HG02973 (cell line): Measurements from ENCODE around the gene TELO2.

Source experiments
- ATAC-seq: cut with Tn5 transposase; IDR thresholded peaks from one replicate; pipeline ENCODE4 v1.9.1; 2021; ENCODE audit warnings: moderate library complexity; ENCODE audit not compliant: unreplicated experiment

TELO2 gene

DNA sequence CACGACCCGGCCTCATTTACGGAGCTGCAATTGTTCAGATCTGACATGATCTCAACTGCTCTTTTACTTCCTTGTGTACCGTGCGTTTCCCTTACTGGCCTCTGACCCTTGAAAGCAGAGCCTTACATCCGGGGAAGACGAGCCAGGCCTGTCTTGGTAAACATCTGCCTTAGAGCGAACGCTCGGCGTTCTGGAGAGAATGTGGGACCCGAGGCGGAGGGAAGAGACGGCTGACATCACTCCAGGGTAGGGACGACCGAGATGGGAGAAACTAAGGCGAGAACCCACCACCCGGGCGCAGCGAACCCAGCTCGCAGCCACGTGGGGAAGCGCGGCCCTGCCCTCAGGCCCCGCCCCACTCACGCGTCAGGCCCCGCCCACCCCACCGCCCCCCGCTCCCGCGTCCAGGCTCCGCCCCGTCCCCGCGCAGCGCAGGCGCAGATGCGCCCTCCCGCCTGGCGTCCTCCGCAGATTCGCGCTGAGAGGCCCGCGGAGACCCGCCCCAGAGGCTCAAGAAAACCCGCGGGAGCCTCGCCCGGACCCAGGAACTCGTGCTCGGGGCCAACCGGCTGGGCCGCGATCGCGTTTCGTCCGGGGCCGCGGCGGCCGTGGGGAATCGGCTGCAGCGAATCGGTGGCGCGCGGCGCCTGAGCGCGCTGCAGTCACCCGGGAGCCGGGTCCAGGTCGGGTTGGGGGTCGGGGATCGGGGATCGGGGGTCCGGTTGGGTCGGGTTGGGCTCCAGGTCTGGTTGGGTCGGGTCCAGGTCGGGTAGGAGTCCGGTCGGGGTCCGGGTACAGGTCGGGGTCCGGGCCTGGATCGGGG is at the start of gene TELO2:
TSS of gene TELO2 (plus strand) at position 438 of the 823 bp plus-strand sequence. CDS start 922 bp downstream, outside the sequence.
- peak; percentile 47 for ATAC-seq

DNA sequence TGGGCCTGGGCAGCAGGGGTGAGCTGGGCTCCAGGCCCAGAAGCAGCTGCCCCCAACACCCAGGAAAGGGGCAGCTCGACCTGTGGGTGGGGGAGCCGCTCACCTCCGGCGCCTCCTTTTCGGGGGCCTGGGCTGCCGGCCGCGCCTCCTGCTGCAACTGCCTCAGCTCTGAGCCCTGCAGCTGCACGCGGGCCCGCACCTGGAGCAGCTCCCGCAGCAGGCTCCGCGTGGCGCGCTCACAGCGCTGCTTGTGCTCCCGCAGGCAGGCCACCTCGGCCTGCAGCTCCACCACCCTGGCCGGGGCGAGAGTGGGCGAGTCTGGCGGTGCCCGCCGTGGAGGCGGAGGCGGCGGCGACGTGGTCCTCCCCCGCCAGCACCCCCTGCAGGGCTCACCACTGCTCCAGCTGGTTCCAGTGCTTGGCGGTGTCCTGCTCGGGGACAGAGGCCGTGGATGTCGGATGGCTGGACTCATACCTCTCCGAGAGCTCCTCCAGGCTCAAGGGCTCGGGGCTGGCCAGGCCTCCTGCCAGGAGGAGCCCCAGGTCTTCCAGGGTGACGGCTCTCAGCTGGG is 49.7 kb upstream of the TELO2 start:
- ATAC-seq, result no peak

DNA sequence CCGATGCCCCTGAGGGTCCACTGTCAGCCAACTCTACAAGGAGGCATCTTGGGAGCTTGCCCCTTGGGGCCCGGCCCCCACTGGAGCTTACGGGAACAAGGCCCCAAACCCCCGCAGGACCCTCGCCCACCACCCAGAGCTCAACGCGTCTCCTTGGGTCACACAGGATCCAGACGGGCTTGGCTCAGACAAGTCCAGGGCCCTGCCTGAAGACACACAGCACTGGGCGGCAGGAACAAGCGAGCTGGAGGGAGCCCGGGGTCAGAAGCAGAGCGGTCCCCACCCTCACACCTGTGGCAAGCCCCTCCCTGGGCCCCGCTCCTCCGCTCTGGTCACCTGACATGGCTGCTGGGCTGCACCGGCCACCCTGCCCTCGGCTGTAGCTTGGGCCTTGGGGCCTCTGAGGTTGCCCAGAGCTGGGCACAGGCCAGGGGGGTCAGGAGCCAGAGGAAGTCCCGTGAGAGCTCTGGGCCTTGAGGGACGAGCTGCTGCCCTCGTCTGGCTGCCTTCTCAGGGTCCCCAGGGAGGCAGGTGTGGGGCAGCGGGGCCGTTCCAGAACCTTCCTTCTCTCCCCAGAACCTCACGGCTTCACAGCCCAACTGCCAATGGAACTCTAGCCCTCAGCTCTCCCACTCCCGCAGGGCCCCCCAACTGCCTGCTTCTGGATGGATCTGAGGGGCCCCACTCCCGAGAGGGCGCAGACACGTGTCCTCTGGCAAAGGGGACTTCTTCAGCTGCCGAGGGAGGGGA is 49.0 kb upstream of the TELO2 start, which contains the start of gene CCDC154:
TSS of gene CCDC154 (minus strand) at position 577 of the 750 bp plus-strand sequence. CDS start at position 343, 234 bp downstream.
- no peak for ATAC-seq

- no peak for ATAC-seq
These were observed 48.2 kb upstream of the TELO2 start for GRCh38 chr16:1444730-1445517.

DNA sequence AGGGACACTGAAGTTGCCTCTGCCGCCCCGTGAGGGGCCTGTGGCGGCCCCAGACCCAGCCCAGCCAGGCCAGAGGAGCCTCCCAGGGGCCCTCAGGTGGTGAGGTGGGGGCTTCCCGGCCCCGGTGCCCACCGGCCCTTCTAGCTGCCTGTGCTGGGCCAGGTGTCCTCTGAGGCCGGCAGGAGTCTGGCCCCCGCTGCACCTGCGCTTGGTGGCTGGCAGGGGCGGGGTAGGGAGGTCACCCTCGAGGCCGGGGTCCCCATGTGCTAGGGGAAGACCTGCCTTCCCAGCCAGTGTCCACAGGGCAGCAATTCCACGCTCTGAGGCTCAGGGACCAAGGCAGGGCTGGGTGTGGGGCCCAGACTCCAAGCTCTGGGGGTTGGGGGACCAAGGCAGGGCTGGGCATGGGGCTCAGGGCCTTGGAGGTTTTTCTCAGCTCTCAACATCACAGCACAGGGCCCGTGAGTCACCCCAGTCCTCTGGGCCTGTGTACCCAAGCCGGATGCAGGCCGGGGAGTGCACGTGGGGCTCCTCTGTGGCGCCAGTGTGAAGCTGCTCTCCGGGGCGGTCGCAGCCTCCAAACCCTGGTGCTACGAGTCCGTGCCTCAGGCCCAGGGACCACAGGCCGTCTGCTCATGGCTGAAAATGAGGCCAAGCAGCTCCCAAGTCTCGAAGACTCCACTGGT is 47.5 kb upstream of the TELO2 start:
- ATAC-seq, result no peak

DNA sequence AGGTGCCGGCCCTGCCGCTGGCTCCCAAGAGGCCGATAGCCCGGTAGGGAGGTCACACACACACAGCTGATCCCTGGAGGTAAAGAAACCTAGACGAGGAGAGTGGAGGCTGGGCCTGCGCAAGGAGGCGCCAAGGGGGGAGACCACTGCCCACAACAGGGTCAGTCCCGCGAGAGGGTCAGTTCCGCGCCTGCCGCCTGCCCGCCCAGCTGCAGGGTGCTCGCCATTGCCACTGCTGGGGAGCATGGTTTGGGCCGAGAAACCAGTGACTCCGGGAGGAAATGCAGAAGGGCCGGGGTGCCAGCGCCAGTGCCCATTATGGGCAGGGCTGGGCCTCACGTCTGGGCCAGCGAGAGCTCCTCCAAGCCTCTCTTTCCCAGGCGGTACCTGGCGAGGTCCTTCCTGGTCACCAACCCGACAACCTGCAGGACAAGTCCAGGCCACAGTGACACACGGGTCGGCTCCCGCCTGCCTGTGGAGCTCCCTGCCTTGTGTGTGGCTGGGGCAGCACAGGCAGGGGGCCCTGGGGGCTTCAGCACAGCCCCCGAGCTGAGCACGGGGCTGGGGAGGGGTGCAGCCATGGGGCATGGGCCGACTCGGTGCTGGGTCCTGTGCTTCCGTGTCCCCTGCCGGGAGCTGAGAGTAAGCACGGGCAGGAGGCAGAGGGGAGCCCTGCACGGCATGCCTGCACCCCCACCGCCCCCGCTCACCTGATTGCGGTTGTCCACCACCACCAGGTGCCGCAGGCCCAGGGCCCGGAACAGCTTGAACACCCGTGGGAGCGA is 46.7 kb upstream of the TELO2 start:
- no peak for ATAC-seq

- ATAC-seq, result no peak
These were observed 45.2 kb upstream of the TELO2 start for GRCh38 chr16:1447965-1448364.

DNA sequence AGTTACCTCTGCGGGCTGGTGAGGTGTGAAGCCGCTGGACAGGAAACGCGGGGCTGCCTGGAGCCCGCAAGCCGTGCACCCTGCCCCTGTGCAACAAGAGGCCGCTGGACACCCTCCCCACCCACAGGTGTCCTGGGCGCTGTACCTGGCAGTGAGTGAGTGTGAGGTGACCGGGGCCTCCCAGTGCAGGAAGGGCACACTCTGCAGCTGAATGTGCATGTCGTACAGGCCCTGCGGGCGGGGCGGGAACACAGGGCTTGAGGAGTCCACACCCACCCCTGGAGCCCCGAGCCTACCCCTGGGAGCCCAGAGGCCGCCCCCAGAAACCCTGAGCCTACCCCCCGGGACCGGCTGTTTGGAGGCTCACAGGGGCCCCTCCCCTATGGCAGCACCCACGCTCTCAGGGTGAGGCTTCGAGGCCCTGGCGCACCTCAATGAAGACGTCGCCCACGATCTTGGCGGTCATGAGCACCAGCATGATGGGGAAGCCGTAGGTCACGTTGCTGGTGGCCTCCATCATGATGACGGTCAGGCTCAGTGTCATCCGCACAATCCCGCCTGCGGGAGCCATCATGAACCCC is 44.5 kb upstream of the TELO2 start:
- no peak for ATAC-seq

DNA sequence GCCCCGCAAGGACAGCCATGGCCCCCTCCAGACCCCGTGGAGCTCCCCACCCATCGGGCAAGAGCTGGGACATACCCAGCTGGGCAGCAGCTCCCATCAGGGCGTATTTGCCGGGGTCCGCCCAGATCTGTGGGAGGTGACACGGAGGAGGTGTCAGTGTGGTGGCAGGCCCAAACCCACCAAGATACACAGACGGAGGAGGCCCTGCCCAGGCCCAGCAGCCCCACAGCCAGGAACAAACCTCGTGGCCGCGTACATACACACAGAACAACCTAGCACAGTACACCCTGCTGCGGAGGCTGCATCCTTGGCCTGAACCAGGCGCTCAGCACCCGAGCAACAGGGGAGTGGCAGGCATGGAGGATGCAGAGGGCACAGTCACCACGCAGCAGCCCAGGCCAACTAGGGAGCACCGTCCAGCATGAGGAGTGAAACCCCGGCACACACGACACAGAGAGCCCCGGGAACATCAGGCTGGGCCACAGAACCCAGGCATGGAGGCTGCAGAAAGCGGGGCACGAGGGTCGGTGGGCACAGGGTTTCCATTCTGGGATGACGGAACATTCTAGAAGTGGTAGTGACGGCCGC is 43.9 kb upstream of the TELO2 start:
- ATAC-seq, result no peak

DNA sequence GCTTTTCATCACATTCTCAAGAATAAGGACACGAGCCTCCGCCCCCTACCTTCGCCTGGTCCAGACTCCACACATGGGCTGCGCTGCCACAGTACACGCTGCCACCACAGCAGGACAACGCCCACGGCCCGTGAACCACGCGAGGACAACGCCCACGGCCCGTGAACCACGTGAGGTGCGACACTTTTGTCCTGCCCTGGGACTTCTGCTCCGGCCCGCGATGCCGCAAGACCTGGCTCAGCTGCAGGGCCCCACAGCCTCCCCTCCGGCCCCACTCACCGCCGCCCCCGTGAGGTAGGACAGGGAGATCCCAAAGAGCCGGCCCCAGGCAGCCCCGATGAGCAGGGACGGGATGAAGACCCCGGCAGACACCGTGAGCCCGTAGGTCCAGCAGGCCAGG is 42.9 kb upstream of the TELO2 start:
- no peak for ATAC-seq

- ATAC-seq, result no peak
These were observed 42.3 kb upstream of the TELO2 start for GRCh38 chr16:1450841-1451240.

- no peak for ATAC-seq
These were observed 41.3 kb upstream of the TELO2 start for GRCh38 chr16:1451702-1452392.

DNA sequence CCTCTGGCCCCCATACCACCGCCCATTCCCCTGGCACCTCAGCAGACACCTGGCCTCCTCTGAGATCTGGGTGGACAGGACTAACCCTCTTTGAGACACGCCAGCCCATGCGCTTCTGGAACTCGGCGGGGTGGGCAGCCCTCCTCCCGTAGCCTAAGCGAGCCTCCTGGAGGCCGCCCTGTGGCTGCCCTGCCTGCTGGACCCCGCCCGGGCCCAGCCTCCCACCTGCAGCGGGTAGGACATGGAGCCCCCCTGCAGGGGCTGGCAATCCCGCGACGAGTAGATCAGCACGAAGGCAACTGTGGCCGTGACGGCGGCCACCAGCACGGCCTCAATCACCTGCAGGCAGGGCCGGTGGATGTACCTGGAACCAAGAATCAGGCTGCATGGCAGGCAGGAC is 40.6 kb upstream of the TELO2 start:
- no peak for ATAC-seq

- ATAC-seq, result no peak
These were observed 39.8 kb upstream of the TELO2 start for GRCh38 chr16:1453316-1453715.

- no peak for ATAC-seq
These were observed 38.6 kb upstream of the TELO2 start for GRCh38 chr16:1454561-1454960.

DNA sequence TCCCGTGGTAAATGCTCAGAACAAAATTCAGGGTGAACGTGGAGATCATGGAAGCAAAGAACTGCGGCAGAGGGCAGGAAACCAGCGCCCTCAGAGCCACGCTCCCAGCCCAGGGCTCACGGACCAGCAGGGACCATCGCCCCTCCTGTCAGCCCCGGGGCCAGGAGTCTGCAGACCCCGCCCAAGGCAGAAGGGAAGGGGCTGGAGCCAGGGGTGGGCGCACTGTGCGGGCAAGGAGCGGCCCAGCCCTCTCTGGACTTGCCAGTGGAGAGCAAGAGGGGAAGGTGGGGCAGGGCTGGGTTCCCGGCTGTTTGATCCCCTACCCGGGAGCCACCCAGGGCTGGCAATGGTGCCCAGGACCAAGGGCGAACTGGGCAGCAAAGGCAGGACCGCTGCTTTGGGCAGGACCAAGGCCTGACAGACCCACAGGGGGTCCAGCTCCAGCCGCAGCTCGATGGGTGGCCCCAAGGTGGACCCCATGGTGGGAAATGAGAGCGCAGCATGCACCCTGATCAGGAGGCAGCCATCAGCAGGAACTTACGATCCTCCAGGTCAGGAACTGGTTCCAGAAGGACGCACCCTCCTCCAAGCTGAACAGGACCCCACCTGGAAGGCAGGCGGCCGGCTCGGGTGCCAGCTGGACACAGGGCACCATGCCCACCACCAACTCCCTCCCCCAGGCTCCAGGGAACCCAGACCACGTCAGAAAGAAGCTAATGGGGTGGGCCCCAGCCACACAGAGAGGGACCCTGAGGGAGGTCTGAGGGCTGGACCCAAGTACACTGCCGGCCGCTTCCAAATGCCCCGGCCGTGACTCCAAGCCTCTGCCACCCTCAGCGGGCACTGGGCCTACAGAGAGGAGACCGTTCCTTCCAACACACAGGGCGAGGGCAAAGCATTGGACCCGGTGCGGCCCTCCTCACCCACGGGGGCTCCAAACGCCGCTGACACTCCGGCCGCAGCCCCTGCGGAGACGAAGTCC is 37.7 kb upstream of the TELO2 start:
- no peak for ATAC-seq

- no peak for ATAC-seq
These were observed 36.2 kb upstream of the TELO2 start for GRCh38 chr16:1456951-1457350.
